CD4-positive, alpha-beta T cell treated with Interleukin-12 subunit alpha and Interleukin-12 subunit beta, for 1 hour (primary cell): ENCODE data around the gene SCARF1.
"Not testable (repeated sequence)": the region's sequence is repeated elsewhere in the genome, so short reads cannot be mapped to it uniquely, and the experiment has no call there.

Experiments
- DNase-seq: peaks from one replicate; pipeline ENCODE4 v3.0.0-alpha.2; 2020

SCARF1 gene, protein sequence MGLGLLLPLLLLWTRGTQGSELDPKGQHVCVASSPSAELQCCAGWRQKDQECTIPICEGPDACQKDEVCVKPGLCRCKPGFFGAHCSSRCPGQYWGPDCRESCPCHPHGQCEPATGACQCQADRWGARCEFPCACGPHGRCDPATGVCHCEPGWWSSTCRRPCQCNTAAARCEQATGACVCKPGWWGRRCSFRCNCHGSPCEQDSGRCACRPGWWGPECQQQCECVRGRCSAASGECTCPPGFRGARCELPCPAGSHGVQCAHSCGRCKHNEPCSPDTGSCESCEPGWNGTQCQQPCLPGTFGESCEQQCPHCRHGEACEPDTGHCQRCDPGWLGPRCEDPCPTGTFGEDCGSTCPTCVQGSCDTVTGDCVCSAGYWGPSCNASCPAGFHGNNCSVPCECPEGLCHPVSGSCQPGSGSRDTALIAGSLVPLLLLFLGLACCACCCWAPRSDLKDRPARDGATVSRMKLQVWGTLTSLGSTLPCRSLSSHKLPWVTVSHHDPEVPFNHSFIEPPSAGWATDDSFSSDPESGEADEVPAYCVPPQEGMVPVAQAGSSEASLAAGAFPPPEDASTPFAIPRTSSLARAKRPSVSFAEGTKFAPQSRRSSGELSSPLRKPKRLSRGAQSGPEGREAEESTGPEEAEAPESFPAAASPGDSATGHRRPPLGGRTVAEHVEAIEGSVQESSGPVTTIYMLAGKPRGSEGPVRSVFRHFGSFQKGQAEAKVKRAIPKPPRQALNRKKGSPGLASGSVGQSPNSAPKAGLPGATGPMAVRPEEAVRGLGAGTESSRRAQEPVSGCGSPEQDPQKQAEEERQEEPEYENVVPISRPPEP

GRCh38 chr17:1645207-1646171 is at the start of gene SCARF1:
Gene SCARF1 (minus strand): TSS chr17:1645732. CDS start chr17:1645697, 35 bp downstream.
- no peak for DNase-seq

GRCh38 chr17:1693339-1693738 is 47.8 kb upstream of the SCARF1 start:
- no peak for DNase-seq

GRCh38 chr17:1690544-1691221 is 45.2 kb upstream of the SCARF1 start:
- DNase-seq, result no peak

GRCh38 chr17:1688405-1688804 is 42.9 kb upstream of the SCARF1 start:
- DNase-seq, result not testable (repeated sequence)

- DNase-seq, result no peak
These were observed 40.6 kb upstream of the SCARF1 start for GRCh38 chr17:1686086-1686485.

GRCh38 chr17:1684378-1685189 is 39.1 kb upstream of the SCARF1 start, which contains the start of gene PRPF8:
Gene PRPF8 (minus strand): TSS chr17:1684867. CDS start chr17:1684571, 296 bp downstream.
- peak; percentile 99 for DNase-seq

DNA sequence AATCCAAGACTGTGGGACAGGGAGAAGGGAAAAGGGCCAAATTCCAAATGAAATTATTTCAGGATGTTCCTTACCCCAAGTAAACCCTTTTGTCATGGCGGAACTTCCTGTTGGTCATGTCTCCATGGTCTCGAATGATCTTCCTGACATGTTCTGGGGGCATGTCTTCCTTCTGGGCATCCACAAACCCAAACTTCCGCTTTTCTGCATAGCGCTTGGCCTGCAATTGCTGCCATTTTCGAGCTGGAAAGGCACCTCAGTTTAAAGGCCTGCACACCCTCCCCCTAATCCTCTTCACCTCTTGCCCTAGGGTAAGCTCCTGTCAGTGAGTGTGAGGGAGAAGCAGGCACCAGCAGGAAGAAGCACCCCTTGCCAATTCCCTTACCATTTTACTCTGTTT is 37.9 kb upstream of the SCARF1 start:
- no peak for DNase-seq

DNA sequence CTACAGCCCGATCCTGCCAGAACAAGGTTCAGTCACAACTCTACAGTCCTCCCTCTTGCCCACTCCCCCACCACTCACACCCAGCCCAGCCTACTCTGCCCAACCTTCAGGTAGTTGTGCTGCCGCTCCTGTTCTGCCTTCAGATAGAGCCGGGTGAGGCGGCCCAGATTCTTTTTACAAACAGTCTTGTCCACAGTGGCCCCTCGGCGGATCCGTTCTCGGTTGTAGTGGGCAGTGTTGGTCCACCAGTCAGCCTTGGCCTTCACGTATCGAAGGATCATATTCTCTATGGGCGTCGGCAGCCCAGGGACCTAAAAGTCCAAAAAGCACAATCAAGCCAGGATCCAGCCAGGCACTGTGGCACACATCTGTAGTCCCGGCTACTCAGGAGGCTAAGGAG is 30.9 kb upstream of the SCARF1 start:
- DNase-seq, result no peak

DNA sequence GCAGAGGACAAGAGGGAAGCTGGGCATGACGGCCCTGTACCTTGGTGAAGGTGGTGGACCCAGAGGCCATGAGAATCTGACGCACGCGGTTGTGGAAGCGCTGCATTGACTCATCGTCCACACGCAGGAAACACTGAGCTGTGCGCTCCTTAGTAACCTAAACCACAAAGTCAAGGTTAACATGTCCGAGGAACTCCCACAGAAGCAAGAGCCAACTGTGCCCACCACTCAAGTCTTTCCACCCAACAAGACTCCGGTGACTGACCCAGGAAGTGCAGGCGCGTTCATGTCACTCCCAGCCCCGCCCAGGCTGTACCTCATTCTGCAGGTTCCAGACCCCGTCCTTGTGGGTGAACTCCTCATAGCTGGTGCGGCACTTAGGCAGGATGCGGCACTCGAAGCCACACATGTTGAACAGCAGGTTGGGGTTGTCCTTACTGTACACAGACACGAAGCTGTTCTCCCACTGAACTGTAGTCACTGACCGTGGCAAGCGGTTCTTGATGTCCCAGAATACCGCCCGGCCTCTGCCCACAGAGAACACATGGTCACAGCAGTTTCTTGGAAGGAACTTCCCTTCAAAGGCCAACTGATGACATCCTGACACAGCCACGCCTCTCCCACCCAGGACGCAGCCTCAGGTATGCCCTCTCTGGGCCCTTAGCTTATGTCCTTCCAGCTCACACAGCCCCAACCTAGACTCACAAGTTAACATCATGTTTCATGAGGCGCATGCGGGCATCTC is 27.7 kb upstream of the SCARF1 start:
- peak; percentile 14 for DNase-seq

GRCh38 chr17:1663934-1664333 is 18.4 kb upstream of the SCARF1 start:
- not testable (repeated sequence) for DNase-seq

- DNase-seq, result no peak
These were observed 15.5 kb upstream of the SCARF1 start for GRCh38 chr17:1661045-1661444.

DNA sequence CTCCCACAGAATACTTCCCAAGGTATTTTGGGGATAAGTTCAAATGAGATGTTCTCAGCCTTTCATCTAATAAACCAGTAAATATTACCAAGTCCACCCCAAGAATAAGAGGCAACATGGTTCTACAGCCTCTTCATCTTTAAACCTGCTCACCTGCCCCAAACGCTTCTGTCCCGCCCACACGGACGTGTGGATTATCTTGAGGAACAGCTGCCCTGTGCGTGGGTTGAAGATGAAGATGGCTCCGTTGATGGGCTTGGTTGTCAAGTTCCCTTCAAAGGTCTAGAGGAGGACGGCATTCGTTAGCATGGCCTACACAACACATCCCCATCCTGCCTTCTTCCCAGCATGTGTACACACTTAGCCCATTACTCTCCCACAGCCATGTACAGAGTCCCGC is 12.6 kb upstream of the SCARF1 start:
- DNase-seq, result no peak

DNA sequence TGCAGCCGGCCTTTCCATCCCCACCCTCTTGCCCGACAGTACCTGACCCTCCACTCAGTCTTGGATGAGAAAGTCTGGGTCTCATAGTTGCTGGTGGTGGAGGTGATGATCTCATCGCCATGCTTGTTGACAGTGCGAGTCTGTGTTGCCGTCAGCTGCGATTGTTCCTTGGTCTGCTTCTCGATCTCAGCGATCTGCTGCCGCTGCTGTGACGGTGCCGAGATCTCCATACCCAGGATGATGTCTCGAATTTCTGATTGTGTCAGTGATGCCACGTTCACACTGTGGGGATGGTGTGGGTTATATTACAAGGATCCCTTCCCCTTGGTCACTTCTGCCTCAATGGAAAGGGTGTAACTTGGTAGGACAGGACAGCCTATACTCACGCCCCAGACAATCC is 8.2 kb upstream of the SCARF1 start:
- DNase-seq, result no peak

DNA sequence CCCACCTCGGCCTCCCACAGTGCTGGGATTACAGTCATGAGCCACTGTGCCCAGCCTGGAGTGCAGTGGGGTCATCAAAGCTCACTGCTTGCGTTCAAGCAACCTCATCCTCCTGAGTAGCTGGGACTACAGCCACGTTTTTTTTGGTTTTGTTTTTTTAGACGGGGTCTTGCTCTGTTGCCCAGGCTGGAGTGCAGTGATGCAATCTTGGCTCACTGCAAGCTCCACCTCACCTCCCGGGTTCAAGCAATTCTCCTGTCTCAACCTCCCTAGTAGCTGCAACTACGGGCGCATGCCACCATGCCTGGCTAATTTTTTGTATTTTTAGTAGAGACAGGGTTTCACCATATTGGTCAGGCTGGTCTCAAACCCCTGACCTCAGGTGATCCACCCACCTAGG is 7.3 kb upstream of the SCARF1 start:
- DNase-seq, result not testable (repeated sequence)

GRCh38 chr17:1651559-1651844 is 6.0 kb upstream of the SCARF1 start:
- no peak for DNase-seq

GRCh38 chr17:1650731-1651558 is 5.4 kb upstream of the SCARF1 start:
- no peak for DNase-seq

DNA sequence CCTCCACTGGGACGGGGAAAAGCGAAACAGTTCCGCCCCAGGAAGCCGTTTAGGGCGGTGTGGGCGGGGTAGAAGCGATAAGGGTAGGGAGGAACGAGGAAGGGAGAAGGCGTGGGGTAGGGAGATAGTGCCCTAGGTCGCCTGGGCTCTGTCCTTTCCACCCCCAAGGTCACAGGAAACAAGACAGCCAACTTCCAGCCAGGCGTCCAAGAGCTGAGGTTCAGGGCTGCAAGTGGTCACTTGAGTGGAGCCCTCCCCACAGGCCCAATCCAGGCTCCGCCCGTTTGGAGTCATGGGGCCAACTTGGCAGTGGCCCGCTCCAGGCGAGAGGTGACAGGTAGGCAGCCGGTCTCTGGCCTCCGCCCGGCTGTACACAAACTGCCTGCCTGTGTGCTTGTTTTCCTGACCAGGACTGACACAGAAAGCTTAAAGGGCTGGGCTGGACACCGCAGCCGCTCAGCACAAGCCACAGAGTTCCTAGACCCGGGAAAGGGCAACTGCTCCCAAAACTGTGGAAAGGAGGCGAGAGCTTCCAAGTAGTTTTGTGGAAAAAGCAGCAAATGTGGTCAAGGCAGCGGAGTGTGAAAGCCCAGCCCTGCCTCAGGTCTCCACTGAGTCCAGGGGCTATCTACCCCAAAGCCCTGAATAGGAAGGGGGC is 4.4 kb upstream of the SCARF1 start, which contains the start of gene RILP:
Gene RILP (minus strand): TSS at position 23 of the 658 bp plus-strand sequence. CDS start 62 bp downstream, outside the sequence.
- no peak for DNase-seq

GRCh38 chr17:1648963-1649843 is 3.7 kb upstream of the SCARF1 start:
- DNase-seq, result peak; percentile 95
